H1 (cell line): ENCODE measurements around the gene EXOSC7. TPM values are rescaled to one million over a fixed set of nuclear protein-coding genes. Genes with fewer than 3 reads are reported as not detected.

Source experiments
- BCL11A ChIP-seq, 2 experiments: IDR thresholded peaks; one replicate each; pipeline ENCODE4 v1.6.1; 2011; ENCODE audit warnings: low read depth in 2 of 2, low read length in 2 of 2, mild to moderate bottlenecking in 2 of 2
- CBX5 ChIP-seq: fragments of 300-800, 300-1000 bp; sonication (generic); IDR thresholded peaks from 2 replicates; pipeline ENCODE4 v1.7.1; 2016; ENCODE audit warnings: antibody characterized with exemption, low read length, low read depth
- FOSL1 ChIP-seq: IDR thresholded peaks from 2 replicates; pipeline ENCODE4 v1.6.1; 2011; ENCODE audit warnings: mild to moderate bottlenecking, low read depth, low read length, moderate library complexity; ENCODE audit not compliant: insufficient read depth
- POLR2A ChIP-seq, 2 experiments: IDR thresholded peaks; 1 replicate in 1 of 2; 2 replicates in 1 of 2; pipeline ENCODE4 v1.6.1; 2011; ENCODE audit warnings: low read depth in 2 of 2, low read length in 2 of 2, mild to moderate bottlenecking in 2 of 2; ENCODE audit errors: control extremely low read depth in 1 of 2
- RXRA ChIP-seq: IDR thresholded peaks from 2 replicates; pipeline ENCODE4 v1.6.1; 2011; ENCODE audit warnings: low read depth, mild to moderate bottlenecking, low read length, moderate library complexity; ENCODE audit not compliant: insufficient read depth
- SUZ12 ChIP-seq: fragments of 200-600 bp; sonication (generic); IDR thresholded peaks from 2 replicates; pipeline ENCODE4 v1.6.1; 2012; ENCODE audit warnings: mild to moderate bottlenecking, inconsistent platforms, low read length, moderate library complexity, mixed read lengths
- polyA plus RNA-seq, 7 experiments: library from polyadenylated mRNA; depleted of rRNA in 3 of 7; stranded (reverse) in 5 of 7; unstranded in 2 of 7; fragments of >200 nt in 5 of 7; fragments of 200-250 nt in 2 of 7; gene quantifications; 1 replicate in 5 of 7; 2 replicates in 1 of 7; 4 replicates in 1 of 7; pipeline versions ENCODE4 v1.2.1 to v1.2.3, GENCODE V29; 2011 to 2013; ENCODE audit warnings: missing spikeins in 2 of 7, mixed read lengths in 2 of 7
- total RNA-seq: library from RNA; stranded (reverse); fragmentation: NEBNext Ultra II Directional; extraction: Animal tissue kit (Norgen Biotek cat#: 25700); gene quantifications from 2 replicates; pipeline ENCODE4 v1.2.1, GENCODE V29; 2021
- TF ChIP-seq, protein P1 (sequence below): fragments of 300-600 bp; sonication (generic); IDR thresholded peaks from 2 replicates; pipeline ENCODE4 v1.7.1; 2012; ENCODE audit warnings: low read length, moderate library complexity, mild to moderate bottlenecking, inconsistent platforms; ENCODE audit not compliant: insufficient replicate concordance

Gene EXOSC7
- total and polyA plus RNA-seq, 2 of the 8 experiments (the other 6 are each of a cell fraction or from before 2014, with no cell fraction given): 92.7 to 94.5 TPM

DNA sequence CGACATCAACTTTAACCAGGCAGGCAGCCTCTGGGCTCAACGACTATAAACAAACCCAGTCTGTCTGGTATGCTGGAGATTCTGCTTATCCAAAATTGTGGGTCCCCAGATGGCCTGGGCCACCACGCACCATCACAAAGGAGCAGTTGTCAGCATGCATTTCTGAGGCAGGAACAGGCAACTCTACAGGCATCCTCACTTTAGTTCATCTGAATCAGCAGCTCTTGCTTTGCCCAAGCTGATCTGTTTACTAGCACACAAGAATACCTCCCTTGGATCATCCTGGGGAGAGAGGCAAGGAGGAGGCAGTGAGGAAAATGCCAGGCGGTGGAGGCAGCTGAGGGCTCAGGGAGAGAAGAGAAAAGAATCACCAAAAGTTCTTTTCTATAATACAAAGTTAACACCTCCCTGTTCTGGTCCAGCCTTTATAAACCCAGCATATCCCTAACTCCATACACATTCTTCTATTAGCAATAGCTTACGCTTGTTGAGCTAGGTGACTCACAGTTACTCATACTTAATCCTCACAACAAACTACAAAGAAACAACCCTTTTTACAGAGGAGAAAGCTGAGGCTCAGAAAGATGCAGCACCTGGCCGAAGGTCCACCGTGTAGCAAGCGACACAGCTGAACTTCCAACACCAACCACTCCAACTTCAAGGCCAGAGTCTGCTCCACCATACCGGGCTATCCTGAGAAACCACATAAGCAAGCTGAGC, 33.7 kb upstream of the EXOSC7 start (continued):
- TF ChIP-seq, protein P1, sequence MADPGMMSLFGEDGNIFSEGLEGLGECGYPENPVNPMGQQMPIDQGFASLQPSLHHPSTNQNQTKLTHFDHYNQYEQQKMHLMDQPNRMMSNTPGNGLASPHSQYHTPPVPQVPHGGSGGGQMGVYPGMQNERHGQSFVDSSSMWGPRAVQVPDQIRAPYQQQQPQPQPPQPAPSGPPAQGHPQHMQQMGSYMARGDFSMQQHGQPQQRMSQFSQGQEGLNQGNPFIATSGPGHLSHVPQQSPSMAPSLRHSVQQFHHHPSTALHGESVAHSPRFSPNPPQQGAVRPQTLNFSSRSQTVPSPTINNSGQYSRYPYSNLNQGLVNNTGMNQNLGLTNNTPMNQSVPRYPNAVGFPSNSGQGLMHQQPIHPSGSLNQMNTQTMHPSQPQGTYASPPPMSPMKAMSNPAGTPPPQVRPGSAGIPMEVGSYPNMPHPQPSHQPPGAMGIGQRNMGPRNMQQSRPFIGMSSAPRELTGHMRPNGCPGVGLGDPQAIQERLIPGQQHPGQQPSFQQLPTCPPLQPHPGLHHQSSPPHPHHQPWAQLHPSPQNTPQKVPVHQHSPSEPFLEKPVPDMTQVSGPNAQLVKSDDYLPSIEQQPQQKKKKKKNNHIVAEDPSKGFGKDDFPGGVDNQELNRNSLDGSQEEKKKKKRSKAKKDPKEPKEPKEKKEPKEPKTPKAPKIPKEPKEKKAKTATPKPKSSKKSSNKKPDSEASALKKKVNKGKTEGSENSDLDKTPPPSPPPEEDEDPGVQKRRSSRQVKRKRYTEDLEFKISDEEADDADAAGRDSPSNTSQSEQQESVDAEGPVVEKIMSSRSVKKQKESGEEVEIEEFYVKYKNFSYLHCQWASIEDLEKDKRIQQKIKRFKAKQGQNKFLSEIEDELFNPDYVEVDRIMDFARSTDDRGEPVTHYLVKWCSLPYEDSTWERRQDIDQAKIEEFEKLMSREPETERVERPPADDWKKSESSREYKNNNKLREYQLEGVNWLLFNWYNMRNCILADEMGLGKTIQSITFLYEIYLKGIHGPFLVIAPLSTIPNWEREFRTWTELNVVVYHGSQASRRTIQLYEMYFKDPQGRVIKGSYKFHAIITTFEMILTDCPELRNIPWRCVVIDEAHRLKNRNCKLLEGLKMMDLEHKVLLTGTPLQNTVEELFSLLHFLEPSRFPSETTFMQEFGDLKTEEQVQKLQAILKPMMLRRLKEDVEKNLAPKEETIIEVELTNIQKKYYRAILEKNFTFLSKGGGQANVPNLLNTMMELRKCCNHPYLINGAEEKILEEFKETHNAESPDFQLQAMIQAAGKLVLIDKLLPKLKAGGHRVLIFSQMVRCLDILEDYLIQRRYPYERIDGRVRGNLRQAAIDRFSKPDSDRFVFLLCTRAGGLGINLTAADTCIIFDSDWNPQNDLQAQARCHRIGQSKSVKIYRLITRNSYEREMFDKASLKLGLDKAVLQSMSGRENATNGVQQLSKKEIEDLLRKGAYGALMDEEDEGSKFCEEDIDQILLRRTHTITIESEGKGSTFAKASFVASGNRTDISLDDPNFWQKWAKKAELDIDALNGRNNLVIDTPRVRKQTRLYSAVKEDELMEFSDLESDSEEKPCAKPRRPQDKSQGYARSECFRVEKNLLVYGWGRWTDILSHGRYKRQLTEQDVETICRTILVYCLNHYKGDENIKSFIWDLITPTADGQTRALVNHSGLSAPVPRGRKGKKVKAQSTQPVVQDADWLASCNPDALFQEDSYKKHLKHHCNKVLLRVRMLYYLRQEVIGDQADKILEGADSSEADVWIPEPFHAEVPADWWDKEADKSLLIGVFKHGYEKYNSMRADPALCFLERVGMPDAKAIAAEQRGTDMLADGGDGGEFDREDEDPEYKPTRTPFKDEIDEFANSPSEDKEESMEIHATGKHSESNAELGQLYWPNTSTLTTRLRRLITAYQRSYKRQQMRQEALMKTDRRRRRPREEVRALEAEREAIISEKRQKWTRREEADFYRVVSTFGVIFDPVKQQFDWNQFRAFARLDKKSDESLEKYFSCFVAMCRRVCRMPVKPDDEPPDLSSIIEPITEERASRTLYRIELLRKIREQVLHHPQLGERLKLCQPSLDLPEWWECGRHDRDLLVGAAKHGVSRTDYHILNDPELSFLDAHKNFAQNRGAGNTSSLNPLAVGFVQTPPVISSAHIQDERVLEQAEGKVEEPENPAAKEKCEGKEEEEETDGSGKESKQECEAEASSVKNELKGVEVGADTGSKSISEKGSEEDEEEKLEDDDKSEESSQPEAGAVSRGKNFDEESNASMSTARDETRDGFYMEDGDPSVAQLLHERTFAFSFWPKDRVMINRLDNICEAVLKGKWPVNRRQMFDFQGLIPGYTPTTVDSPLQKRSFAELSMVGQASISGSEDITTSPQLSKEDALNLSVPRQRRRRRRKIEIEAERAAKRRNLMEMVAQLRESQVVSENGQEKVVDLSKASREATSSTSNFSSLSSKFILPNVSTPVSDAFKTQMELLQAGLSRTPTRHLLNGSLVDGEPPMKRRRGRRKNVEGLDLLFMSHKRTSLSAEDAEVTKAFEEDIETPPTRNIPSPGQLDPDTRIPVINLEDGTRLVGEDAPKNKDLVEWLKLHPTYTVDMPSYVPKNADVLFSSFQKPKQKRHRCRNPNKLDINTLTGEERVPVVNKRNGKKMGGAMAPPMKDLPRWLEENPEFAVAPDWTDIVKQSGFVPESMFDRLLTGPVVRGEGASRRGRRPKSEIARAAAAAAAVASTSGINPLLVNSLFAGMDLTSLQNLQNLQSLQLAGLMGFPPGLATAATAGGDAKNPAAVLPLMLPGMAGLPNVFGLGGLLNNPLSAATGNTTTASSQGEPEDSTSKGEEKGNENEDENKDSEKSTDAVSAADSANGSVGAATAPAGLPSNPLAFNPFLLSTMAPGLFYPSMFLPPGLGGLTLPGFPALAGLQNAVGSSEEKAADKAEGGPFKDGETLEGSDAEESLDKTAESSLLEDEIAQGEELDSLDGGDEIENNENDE: no peak
- no peak for TF ChIP-seq RXRA
- no peak for TF ChIP-seq BCL11A (IDR thresholded peaks at IDR 0.05; ENCODE audit: low read depth in 2 of 2, low read length in 2 of 2)
- no peak for TF ChIP-seq CBX5
- TF ChIP-seq SUZ12: no peak
- TF ChIP-seq FOSL1: no peak
- TF ChIP-seq POLR2A (IDR thresholded peaks at IDR 0.05; ENCODE audit: control extremely low read depth in 1 of 2, low read depth in 2 of 2, low read length in 2 of 2): no peak
